Stimulated activated naive CD8-positive, alpha-beta T cell treated with anti-CD3 and anti-CD28 coated beads, Interleukin-15, Interleukin-2, amounts not matched to agents 100 U/mL and 50 U/mL, for 24 hours (primary cell): ENCODE results near the gene NLGN4X.
"Not testable (repeated sequence)": the region's sequence is repeated elsewhere in the genome, so short reads cannot be mapped to it uniquely, and the experiment has no call there.

ENCODE experiments used
- ATAC-seq: fragments of 150-1000 bp; cut with Tn5 transposase; one replicate; pipeline ENCODE4 v1.10.0; 2021
- DNase-seq: peaks from one replicate; pipeline ENCODE4 v3.0.0; 2021

The NLGN4X gene

DNA sequence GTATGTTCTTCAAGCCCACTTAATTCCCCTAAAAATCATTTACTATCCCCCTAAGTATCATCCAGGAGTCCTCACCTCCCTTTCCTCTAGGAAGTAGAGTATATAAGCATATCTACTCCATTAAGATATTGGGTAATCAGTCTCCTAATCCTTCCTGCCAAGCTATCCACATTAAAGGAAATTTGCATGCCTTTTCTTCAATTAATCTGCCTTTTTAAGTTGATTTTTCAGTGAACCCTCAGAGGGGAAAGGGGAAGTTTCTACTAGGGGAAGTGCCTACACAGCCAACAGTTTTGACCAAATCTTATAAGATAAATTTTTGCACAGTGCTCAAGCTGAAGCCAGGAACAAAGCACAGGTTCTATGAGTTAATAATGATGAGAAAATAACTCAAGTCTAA, 222.8 kb downstream of the NLGN4X start:
- no peak for DNase-seq
- ATAC-seq, result no peak

DNA sequence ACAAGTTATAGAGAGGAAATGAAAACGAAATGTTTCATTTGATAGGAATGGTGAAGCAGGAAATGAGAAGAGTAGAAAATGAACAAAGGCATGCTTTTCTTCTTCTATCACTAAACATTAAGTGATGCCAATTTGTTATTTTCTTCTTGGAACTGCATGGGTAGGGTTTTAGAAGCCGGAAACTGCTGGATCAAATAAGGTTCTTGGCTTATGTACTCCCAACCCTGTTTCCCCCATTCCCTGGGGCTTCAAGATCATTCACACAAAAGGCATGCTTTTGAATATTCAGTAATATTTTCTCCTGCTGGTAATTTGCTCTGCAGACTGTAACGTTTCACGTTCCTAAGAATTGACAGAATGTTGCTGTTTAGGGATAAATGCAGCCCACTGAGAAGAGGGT, 224.1 kb downstream of the NLGN4X start:
- DNase-seq (no peak), ATAC-seq (no peak)

DNA sequence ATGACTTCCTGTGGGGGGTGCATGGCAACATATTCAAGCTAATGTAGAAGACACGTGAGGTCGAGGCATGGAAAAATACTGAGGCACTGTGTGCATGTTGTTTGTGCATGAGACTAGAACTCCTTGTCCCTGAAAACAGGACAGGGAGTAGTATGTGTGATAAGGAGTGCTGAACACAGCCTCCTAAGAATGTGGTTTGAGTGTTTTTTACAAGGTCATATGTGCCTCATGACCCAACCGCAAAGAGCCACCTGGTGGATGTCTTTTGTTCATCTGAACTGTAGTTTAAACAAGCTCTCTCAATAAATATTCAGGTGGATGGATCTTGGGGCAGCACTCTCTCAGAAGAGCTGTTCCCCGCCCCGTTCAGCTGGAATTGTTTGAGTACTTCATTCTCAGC, 226.6 kb downstream of the NLGN4X start:
- ATAC-seq, result no peak
- DNase-seq, result no peak

DNA sequence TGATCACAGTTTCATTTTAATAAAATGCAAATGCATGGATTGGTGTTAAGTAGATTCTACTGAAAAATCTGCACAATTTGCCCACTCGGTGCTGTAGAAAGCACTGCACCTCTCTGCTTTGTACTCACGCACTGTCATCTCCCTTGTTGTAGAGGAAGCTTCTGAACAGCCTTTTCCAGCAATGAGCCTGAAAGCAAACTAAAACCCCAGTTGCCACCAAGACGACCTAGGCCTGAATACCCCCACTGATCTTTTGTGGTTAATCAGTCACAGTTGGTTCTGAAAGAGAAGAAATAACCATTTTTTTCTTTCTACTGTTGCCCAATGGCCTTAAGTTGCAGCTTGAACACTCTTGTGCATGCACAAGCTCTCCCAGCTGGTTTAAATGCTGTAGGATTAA, 229.8 kb downstream of the NLGN4X start:
- ATAC-seq, result no peak
- DNase-seq, result no peak

DNA sequence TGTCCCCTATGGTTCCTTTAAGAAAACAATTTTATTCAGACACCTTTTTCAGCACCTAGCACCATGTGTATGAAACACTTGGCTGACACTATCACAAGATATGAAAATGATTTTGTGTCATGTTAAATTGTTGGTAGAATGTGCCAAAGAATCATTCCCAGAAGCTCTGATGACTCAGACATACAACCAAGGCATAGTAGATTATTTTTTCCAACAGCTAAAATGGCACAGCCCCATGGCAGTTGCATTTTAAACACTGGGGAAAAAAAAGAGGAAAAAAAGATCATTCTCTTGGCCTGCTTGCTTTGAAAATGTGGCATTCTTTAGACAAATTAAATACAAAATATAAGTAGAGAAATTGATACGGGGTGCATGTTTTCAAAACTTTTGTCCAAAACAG, 230.2 kb downstream of the NLGN4X start:
- DNase-seq (no peak), ATAC-seq (no peak)

DNA sequence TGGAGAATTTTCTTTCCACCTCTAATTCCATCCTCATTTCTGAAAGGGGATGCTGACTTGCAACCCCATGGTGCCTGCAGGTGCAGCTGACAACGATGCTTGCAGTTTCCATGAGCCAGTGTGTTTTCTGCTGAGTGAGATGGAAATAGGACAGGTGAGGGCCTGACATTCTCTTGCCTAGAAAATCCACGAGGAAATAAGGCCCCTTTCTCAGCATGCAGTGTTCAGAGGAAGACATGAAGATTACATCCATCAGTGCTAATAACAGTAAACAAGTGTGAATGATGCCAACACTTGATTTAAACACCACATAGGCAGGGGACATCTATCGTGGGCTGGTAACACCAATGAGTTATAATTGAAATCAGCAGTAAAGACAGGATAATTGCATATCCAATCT, 237.3 kb downstream of the NLGN4X start:
- no peak for ATAC-seq
- no peak for DNase-seq

DNA sequence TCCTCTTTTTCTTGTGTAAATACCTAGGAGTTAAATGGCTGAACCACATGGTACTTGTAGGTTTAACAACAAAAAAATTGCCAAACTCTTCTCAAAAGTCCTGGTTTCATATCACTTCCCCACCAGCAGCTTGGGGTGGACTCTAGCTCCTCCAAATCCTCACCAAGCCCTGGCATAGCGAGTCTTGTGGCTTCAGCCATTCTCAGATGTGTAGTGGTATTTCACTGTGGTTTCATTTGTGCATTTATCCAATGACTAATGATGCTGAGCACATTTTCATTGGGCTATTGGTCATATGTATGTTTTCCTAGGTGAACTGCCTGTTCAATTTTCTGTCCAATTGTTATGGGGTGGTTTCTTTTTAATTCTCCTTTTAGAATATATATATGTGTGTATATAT, 249.3 kb downstream of the NLGN4X start:
- no peak for ATAC-seq
- no peak for DNase-seq

DNA sequence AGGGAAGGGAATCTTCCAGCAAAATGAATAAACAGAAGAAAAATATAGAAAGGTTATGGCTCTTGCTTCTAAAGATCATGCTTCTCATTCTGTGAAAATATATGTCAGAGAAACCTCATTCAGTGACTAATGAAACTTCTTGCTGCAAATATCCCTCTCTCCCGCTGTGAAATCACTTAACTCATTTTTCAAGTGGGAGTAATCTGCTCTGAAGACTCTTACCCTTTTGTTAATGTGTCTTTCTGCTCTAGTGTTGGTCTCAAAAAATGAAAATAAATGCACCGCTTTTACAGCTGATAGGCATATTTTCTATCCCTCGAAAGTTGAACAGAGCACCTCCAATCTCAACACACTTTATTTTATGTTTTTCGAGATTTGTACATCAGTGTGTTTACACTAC, 252.3 kb downstream of the NLGN4X start:
- no peak for DNase-seq
- no peak for ATAC-seq

DNA sequence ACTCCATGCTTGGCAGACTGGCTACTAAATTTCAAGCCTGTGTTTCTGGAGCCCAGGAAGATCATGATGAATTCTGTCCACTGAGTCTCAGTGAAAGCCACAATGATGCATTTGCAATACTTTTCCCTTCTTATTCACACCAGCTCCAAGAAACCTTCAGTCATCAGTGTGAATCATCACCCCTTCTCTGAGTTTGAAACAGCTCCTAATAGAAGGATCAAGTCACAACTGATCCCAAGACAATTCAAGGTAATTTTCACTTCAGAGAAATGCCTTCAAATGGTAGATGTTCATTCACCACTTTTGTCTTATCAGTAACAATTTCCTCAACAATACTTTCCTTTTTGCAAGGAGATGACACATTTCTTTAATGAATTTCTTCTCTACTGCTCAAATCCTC, 257.4 kb downstream of the NLGN4X start:
- ATAC-seq, result no peak
- DNase-seq, result no peak

DNA sequence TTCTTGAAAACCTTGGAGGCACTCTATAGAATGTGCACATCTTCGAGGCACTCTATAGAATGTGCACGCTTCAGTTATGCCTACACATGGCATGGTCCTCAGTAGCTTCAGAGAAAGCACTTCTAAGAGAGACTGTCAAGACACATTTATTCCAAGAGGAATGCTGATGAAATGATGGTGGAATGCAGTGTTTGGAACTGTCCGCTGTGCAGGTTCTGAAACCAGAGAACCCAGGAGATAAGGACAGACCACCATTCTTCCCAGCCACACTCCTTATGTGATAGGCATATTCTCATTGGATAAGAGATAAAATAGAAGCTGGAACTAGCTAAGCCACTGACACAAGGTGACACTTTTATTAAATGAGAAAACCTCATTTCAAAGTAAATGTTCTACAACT, 263.3 kb downstream of the NLGN4X start:
- DNase-seq, result no peak
- ATAC-seq, result no peak

DNA sequence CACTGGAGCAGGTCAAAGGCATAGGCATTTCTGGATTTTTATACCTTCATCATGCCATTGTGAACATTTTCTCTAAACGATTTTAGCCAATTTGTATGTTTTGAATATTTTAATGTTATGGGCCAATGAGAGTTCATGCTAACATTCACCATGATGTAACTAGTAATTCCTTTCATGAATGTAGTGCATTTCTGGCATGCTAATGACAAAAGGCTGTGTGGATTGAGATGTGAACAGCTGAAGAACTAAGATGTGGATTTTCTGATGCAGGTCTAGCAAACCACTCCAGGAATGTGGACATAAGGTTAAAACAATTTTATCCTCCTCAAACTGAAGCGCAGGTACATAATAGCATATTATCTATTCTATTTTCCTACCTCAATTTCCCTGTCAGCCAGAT, 269.4 kb downstream of the NLGN4X start:
- no peak for DNase-seq
- no peak for ATAC-seq

DNA sequence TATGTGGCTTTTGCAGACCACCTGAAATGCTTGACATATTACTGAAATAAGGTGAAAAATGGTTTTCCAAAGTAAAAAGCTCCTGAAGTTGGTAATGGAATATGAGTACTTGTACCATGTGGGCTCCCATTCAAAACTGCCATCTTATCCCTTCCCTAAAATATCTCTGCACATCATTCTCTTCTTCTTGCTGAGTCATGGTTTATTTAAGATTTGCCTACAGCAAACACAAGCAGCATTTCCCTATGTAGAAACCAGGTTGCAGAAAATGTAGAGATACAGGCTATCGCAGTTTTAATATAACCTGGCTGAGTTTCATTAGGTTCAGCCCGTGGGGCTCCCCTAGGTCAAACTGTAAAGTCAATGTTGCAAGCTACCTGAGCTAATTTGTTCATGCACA, 270.1 kb downstream of the NLGN4X start:
- no peak for ATAC-seq
- no peak for DNase-seq

DNA sequence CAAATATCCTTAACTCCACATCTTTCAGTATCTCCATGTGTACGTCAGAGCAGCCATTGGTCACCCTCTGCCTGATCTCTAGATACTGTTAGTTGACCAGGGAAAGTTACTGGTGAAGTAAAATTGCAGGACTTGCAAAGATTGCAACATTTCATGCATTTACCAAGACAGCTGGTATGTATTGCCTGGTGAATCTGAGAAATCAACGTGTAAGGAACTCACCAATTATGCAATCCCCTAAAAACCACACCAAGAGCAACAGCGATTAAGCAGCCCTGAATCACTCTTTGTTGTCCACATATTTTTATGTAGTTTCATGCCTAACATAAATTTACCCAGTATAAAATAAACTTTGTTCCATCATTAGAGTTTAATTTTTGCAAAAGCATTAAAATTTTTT, 271.2 kb downstream of the NLGN4X start:
- ATAC-seq, result no peak
- no peak for DNase-seq

DNA sequence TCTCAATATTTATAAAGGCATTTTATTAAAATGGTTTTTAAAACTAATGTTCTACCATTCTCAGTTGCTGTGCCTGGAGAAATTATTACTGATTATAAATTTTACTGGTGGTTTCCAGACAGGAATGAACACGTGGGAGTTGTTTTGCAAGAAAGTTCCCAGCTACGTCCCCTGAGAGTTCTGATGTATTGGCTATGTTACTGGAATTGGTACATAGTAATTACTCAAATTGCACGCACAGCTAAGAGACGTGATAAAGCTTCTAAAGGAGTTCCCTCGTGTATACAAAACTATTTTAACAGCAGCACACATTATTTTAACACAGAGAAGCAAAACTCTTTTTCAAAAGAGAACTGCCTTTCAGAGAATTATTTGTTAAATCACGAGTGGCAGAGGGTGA, 292.2 kb downstream of the NLGN4X start:
- DNase-seq (no peak), ATAC-seq (no peak)

DNA sequence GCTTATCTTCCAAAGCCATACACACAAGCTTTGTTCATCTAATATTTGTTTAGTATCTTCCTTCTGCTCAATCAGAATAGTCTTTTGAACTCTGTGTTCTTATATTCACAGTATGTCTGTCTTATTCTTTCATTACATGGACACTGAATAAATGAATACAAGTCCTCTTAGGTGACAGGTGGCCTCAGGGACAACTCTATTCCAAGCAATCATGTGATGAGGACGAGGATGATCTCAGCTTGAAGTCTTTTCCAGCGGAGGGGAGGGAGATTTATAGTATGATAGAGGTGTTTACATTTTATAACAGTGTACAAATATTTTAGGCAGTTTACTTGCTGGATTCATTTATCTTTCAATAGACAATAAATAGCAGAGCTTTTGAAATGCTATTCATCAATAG, 300.4 kb downstream of the NLGN4X start:
- ATAC-seq (no peak), DNase-seq (no peak)

DNA sequence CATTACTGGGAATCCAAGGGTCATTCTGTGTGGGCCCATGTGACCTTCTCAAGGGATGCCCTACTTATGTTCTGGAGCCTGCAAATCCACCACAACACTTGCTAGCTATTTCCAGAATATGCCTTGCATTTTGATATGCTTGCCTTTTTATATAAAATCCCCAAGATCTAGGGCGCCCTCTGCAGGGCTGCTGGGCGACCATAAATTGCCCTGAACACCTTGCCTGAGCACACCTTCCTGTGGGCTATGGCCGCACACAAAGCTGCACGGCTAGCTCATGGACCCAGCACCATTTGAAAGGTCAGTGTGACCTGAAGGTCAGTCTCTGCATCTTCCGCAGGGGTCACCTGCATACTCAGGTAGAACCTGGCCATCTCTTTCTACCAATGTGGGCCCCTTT, 311.7 kb downstream of the NLGN4X start:
- ATAC-seq, result no peak

DNA sequence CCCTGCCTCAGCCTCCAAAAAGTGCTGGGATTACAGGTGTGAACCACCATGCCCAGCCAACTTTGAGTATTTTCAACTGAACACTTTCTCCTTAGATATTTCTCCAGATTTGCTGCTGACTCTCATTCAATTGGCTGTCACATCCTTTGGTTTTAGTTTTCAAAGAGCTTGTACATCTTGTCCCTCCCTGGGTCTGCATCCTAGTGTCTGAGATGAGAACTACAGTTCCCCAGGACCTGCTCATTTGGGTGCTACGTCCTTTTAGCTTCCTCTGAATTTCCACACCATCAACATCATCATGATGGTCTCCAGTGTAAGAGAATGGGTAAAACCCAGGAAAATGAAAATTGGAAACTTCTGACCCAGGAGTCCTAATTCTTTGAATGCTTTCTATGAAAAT, 312.9 kb downstream of the NLGN4X start:
- no peak for ATAC-seq
- DNase-seq, result no peak

More for the DNA sequence above, 311.7 kb downstream of the NLGN4X start:
- DNase-seq, result no peak

DNA sequence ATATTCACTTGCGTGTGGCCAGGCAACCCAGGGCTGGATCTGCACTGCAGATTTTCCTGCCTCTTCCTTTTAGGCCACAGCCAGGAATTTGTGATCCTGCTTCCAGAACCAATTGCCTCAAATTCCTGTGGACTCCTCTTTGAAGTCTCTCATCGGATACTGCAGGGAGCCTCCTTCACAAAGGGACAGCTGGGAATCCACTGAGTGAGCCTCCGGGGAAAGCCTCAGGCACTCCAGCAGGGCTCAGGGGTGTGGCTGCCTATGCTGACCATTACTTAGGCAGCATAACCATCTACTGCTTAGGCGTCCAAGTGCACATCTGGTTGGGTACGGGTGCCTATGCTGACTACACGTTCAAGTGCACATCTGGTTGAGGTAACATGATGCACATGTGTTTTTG, 321.5 kb downstream of the NLGN4X start:
- DNase-seq, result no peak
- no peak for ATAC-seq

DNA sequence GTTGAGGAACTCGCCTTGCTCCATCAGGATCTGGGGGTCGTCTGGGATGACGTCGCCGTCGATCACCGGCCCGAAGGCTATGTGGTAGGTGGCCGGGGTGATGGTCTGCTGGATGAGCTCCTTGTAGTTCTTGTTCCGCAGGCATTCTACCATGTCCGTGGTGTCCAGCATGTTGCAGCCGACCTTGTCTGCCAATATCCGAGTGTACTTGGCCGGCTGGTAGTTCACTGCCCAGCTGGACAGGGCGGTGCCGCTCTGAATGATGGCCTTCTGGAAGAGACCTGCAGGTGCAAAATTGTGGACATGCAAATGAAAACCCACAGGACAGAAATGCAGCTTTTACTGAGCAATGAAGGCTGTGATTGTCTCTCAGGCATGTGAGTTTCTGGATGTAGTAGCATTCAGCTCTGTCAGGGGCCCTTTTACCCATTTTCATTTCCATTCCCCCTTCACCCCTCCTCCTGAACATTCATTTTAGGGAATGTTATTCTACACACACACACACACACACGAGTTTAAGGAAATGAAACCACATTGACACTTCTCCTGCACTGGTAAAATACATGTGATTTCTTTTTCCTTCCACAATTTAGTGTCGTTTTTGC, 325.0 kb downstream of the NLGN4X start:
- not testable (repeated sequence) for ATAC-seq, DNase-seq

DNA sequence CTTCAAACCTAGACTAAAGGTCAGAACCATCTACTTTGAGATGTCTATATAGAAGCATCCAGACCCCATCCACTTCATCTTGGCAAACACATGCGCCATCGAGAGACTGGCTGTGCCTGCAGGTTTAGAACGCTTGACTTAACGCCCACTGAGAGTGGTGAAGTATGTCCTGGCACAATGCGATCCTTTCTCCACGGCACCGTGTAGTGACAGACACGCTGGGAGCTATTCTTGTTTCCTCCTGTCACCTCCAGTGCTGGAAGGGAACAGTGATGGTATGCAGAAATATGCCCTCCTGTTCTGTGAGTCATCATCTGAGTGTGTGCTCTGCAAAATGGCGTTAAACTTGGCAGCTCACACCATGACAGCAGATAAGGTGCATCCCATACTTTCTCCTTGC, 330.2 kb downstream of the NLGN4X start:
- no peak for ATAC-seq
- no peak for DNase-seq

DNA sequence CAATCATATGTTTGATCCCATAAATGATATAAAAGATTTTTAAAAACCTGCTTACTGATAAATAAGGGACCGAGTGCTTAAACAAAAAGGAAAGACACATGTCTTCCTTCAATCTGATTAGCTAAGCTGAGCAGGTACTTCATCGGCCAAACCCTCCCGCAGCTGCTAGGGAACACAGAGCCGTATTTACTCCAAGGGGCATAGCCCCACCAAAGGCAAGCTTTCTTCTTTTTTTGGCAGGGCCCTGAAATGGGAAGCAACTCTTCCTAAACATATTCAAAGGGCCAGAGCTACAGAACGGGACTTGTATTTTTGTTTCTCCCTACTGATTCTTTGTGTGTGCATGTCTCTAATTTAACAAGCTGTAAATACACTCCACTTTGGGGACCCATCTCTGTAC, 337.3 kb downstream of the NLGN4X start:
- no peak for ATAC-seq
- DNase-seq, result no peak

DNA sequence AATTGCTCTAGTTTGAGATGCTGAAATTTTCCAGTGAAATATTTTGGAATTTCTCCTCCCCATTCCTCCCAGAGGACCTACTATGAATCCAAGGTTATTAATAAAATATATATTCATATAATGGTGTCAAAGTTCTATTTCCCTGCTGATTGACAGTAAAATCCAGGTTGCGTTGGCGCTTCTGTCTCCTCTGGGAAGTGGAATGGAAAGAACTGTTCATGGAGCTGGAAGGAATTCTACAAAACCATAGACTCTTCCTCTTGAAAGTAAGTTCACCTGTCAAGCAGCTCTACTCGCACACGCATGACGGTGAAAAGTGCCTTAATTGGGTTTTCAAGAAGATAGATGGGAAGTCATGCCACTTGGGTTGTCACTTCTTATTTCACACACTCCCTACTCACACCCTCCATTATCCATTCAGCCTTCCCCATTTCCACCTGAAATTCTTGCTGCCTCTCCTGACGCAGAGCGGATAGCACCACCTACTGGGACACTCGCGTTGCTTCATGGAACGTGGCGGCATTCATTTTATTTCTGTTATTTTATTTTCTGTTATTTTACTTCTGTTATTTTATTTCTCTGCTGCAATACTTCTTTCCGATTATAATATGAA, 351.6 kb downstream of the NLGN4X start:
- ATAC-seq, result no peak

DNA sequence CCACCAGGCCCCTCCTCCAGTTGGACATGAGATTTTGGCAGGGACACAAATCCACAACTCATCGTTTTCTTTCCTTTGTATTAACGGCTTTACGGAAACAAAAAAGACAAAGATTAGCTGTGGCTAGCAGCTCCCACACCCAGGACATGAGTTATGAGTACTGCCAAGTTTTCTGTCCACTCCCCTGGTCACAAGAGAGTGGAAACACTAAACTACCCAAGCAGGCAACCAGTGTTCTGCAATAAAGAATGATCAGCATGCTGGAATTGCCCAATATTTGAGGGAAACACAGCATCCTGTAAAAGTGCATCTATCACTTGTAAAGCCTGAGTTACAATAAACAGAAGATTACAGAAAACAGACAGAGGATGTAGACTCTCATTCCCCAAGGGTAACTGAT, 358.4 kb downstream of the NLGN4X start:
- DNase-seq (no peak), ATAC-seq (no peak)

More for the DNA sequence above, 351.6 kb downstream of the NLGN4X start:
- DNase-seq, result no peak

DNA sequence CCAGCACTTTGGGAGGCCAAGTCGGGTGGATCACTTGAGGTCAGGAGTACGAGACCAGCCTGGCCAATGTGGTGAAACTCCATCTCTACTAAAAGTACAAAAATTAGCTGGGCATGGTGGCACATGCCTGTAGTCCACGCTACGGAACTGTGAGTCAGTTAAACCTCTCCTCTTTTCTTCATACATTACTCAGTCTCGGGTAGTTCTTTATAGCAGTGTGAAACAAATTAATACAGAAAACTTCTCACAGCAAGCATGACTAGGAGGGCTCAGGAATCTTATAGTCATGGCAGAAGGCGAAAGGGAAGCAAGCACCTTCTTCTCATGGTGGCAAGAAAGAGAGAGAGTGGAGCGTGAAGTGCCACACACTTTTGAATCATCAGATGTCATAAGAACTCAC, 358.9 kb downstream of the NLGN4X start:
- DNase-seq, result no peak
- no peak for ATAC-seq

DNA sequence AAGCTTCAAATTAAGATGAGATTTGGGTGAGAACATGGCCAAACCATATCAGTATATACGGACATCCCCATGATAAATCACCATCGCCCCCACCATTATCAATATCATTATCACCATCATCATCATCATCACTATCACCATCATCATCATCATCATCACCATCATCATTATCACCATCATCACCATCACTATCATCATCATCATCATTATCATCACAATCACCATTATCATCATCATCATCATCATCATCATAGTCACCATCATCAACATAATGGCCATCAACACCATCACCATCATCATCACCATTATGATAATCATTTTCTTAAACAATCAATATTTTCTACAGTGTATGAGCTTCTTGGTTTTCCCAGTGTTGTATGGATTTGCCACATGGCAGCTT, 360.9 kb downstream of the NLGN4X start:
- ATAC-seq (no peak), DNase-seq (no peak)
